ENCODE results near the gene TRMT61B. TPM values are rescaled to one million over a fixed set of nuclear protein-coding genes. Genes with fewer than 3 reads are reported as not detected.

Gene TRMT61B
- polyA plus RNA-seq (ENCODE audit: insufficient read length in 10 of 10) = 10 to 100 TPM in 9 of 10 donors, 1 to 10 TPM in 1; 9.4 to 16.7 (median 13.3) TPM
- long read RNA-seq, donor 1, partial matches to known transcripts = 0 of 1 reads
- long read RNA-seq, donor 1, other reads (novel, unspliced or antisense) = 0 of 1 reads
- long read RNA-seq, donor 2, partial matches to known transcripts = 0 of 3 reads
- long read RNA-seq, donor 2, other reads (novel, unspliced or antisense) = 0 of 3 reads
- long read RNA-seq, donor 3 = 0 reads
- long read RNA-seq, donor 4, partial matches to known transcripts = 0 of 3 reads
- long read RNA-seq, donor 4, other reads (novel, unspliced or antisense) = 0 of 3 reads
- long read RNA-seq, donor 5, partial matches to known transcripts = 0 of 3 reads
- long read RNA-seq, donor 5, other reads (novel, unspliced or antisense) = 0 of 3 reads
- long read RNA-seq, donor 6, partial matches to known transcripts = 0 of 1 reads
- long read RNA-seq, donor 6, other reads (novel, unspliced or antisense) = 0 of 1 reads
- long read RNA-seq, donor 7, partial matches to known transcripts = 0 of 4 reads
- long read RNA-seq, donor 7, other reads (novel, unspliced or antisense) = 0 of 4 reads
- long read RNA-seq, donor 8, partial matches to known transcripts = 0 of 1 reads
- long read RNA-seq, donor 8, other reads (novel, unspliced or antisense) = 0 of 1 reads
- long read RNA-seq, donor 9 = 0 reads

DNA sequence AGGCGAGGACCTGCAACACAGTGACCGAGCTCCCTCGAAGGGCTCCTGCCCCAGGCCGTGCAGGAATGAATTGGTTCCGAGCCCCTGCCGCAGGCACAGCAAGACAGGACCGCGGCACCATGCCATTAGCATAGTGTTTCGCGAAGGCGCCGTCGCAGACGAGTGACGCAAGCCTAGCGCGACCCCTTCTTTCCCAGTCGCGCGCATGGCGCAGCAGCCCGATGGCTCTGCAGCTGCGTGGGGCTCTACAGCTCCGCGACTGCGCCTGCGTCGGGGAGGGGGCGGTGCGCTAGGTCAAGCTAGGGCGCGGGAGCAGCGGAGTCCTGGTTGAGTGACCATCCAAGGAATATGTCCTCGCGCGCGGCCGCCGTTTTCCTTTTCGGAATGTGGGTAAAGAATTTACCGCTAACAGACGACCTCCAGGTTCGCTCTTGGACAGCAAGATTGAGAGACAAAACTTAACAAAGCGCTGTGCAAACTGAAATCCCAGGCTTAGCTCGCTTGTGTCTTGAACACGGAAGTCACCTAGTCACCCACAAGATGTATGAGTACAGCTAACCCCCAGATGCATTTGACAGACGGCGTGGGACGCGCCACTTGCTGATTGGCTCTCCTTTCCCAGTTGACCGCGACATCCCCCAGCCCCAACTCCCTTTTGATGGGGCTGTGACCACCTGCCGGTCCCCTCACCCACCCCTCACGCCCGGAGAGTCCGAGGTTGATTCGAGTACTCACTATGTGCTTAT is at the start of gene TRMT61B:
TRMT61B (minus strand) TSS at position 164 of the 746 bp plus-strand sequence; CDS start at position 132, 32 bp downstream.
- DNase-seq = peak; percentile 95 to 99 (median 98)

DNA sequence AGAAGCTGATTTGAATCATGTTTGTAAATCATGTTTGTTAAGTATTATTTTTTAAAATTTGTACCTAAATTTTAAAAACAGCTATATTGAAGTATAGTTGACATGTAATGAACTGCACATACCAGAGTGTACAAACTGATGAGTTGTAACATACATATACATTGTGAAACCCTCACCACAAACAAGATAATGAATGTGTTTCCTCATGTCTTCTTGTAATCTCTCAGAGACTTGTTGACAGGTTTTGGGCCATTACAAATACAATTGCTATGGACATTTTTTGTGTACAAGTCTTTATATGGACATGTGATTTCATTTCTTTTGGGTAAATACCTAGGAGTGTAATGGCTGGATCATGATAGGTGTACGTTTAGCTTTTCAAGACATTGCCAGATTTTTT is 45.8 kb upstream of the TRMT61B start:
- DNase-seq = no peak

- DNase-seq = no peak
These were observed 39.7 kb upstream of the TRMT61B start for GRCh38 chr2:28909655-28910353.

GRCh38 chr2:28908172-28908571 is 38.1 kb upstream of the TRMT61B start:
- no peak for DNase-seq

GRCh38 chr2:28906821-28907220 is 36.7 kb upstream of the TRMT61B start:
- DNase-seq = no peak

DNA sequence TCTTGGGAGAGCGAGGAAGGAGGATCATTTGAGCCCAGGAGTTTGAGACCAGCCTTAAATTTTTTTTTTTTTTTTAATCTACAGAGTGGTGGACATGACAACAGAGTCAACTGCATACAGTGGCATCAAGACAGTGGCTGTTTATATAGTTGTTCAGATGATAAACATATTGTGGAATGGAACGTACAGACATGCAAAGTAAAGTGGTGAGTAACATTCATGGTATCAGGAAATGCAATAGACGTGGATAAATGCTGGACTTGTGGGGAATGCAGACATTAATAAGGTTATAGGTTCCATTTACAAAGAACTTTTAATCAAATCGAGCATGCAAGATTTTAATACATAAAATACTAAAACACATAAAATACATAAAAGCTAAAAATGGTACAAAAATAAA is 36.3 kb upstream of the TRMT61B start:
- DNase-seq = no peak

DNA sequence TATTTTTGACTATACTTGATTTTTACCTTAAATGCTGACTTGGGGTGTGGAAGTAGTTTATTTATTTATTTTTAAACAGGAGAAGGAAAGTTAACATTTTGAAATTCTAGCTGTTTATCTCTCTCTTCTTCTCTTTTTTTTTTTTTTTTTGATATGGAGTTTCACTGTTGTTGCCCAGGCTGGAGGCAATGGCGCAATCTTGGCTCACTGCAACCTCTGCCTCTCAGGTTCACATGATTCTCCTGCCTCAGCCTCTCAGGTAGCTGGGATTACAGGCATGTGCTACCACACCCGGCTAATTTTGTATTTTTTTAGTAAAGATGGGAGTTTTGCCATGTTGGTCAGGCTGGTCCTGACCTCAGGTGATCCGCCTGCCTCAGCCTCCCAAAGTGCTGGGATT is 35.4 kb upstream of the TRMT61B start:
- DNase-seq = no peak

DNA sequence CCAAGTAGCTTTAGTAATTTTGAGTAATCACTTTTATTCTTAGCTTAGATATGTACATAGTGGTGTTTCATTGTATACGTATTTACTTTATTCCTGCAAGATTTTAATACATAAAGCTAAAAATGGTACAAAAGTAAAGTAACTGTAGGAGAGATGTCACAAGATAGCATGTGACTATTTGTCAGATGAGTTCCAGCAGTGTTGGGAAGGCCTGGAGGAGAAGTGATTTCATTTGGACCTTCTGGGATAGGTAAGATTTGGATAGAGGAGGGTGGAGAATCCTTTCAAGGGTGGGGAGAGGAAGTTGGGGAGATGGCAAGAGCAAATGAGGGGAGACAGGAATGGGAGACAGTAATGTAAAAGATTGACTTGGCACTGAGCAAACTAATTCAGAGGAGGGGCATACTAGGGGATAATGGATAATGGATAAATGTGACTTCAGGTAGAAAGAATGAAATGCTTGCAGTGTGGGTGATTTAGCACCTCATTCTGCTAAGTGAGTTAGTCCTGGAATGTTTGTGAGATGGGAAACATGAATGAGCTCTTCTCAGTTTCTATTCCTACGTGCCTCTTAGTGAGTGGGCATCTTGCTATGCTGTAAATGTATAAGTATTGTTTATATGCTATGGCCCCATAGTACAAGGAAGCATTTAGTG is 34.8 kb upstream of the TRMT61B start:
- no peak for DNase-seq

DNA sequence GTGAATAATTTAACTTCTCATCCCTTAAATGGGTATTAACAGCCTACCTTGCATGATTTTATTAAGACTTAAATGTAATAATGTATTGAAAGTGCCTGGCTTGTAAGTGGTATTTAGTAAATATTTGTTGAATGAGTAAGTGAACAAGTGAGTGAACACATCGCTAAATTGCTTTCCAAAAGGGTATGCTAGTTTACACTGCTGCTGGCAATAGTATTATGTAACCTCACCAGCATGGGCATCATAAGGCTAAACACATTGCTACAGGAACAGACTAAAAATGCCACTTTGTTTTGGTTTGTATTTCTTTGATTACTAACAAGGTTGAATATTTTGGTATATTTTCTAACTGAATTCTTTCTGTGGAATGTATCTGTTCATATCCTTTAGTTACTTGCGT is 34.2 kb upstream of the TRMT61B start:
- DNase-seq = no peak

- no peak for DNase-seq
These were observed 32.5 kb upstream of the TRMT61B start for GRCh38 chr2:28902584-28902983.

DNA sequence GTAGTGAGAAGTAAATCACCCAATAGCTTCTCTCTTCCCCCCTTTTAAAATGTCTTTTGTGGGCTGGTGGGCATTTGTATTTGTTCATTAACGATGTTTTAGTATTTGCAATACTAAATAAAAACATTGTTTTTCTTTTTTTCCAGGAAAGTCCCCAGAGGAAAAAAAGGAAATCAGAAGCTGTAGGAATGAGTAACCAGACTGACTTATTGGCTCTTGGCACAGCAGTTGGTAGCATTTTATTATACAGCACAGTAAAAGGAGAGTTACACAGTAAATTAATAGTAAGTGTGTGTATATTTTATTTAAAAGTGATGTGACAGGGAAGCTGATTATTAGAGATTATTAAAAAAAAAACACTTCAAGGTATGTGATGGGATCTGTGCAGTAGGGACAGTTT is 31.7 kb upstream of the TRMT61B start:
- no peak for DNase-seq

- DNase-seq = no peak
These were observed 31.1 kb upstream of the TRMT61B start for GRCh38 chr2:28901202-28901601.

- no peak for DNase-seq
These were observed 27.9 kb upstream of the TRMT61B start for GRCh38 chr2:28898048-28898447.

DNA sequence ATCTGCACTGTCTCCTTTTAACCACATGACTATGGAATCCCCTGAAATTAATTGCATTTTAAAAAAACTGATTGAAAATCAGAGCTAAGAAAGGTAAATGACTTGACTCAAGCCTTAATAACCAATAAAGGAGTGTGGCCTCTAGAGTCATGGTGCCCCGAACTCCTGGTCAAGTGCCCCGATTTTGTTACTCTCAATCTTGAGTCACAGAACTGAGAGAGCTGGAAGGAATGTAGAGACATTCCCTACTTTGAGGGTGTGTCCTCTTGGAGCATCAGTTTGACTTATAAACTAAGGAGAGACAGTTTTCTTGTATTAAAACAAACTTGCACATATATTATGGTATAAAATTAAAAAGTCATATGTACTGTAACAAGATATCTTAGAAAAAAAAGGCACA is 26.8 kb upstream of the TRMT61B start:
- DNase-seq = no peak

GRCh38 chr2:28895189-28895893 is 25.2 kb upstream of the TRMT61B start:
- DNase-seq = peak in 2 of 3 donors; percentile 20 to 62

DNA sequence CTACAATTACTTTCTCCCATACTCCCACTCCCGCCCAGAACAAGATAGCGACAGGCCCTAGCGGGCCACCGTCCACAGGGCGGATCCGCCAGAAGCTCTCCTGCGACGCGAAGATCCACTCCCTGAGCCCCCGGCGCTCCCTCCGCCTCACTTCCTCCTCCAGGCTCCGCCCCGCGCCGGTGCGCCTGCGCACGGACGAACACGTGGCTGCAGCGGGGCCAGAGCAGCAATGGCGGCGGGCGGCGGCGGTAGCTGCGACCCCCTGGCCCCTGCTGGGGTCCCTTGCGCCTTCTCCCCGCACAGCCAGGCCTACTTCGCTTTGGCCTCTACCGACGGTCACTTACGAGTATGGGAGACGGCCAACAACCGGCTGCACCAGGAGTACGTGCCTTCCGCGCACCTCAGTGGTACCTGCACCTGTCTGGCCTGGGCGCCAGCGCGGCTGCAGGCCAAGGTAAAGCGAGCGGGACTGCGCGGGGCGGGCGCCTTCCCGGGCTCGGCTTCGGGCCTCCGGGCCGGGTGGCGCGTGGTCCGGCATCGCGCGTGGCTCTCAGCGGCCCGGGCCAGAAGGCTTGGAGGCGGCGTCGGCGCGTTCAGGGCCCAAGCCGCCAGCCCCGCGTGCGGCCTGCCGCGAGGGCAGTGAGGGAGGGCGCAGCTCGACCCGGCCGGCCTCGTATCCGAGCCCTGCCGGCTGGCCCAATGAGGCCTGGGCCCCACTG is 24.5 kb upstream of the TRMT61B start, which contains the start of gene WDR43:
WDR43 (plus strand) TSS at position 198 of the 719 bp plus-strand sequence; CDS start at position 230, 32 bp downstream.
- peak; percentile 98 to 99 (median 99) for DNase-seq

DNA sequence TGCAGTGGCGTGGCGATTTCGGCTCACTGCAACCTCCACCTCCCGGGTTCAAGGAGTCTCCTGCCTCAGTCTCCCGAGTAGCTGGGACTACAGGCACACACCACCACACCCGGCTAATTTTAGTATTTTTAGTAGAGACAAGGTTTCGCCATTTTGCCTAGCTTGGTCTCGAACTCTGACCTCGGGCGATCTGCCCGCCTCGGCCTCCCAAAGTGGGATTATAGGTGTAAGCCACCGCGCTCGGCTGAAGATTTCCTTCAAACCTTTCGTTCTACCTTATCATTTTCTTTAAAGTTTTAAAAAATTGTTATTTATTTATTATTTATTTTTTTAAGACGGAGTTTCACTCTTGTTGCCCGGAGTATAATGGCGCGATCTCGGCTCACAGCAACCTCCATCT is 23.4 kb upstream of the TRMT61B start:
- DNase-seq = no peak

GRCh38 chr2:28880193-28880592 is 10.1 kb upstream of the TRMT61B start:
- DNase-seq = no peak

GRCh38 chr2:28871620-28872019 is 1.5 kb upstream of the TRMT61B start:
- no peak for DNase-seq

Data from muscle of back (tissue), 13 donors.